ENCODE measurements around the gene CPEB2. TPM values are rescaled to one million over a fixed set of nuclear protein-coding genes. Genes with fewer than 3 reads are reported as not detected.

Gene CPEB2
- total and polyA plus RNA-seq, 2 of the 8 experiments (the other 6 are each of a cell fraction or from before 2014, with no cell fraction given) = 0.39 to 1.9 TPM

DNA sequence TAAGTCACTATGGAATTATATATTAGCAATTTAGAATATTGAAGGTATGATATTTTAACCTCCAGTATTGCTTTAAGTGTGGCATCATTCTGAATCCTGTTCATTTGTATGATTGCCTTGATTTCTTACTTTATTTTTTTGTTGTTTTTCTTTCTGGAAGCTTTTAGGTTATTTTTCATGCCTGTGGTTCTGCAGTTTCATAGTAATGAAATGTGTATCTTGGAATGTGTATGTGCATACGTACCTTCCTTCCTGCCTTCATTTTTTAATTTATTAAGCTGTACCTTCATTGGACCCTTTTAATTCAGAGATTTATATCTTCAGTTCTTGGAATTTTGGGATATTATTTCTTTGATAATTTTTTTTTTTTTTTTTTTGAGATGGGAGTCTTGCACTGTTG, 22.1 kb downstream of the CPEB2 start (continued):
- no peak for TF ChIP-seq PHF8 (conservative IDR thresholded peaks at IDR 0.05; ENCODE audit: low read depth, low read length)

Data from H1 (cell line).